GM12878 (cell line): ENCODE measurements around the gene ZNF385A. TPM values are rescaled to one million over a fixed set of nuclear protein-coding genes. Genes with fewer than 3 reads are reported as not detected.

Experiments used
- ATAC-seq: fragments of 200-7000 bp; cut with Tn5 transposase; 3 replicates; pipeline ENCODE4 v1.9.1; 2020; ENCODE audit warnings: mild to moderate bottlenecking, moderate library complexity
- BruUV-seq: library from RNA; stranded (reverse); fragments of 400-500 nt; replicated peaks from 2 replicates; lab custom pipeline; 2021; lab: Mats Ljungman, UMichigan
- CTCF ChIA-PET: fragments of 300-600 bp; sonication (Branson Sonifier 250); formaldehyde crosslinking; extraction: SDS; loops from one replicate; lab custom pipeline; 2021; ENCODE audit warnings: inconsistent platforms; lab: Yijun Ruan, JAX
- POLR2A ChIA-PET: fragments of 350-600 bp; formaldehyde crosslinking; extraction: SDS; loops from one replicate; lab custom pipeline; 2021; ENCODE audit warnings: inconsistent platforms; lab: Charles Lee
- RAD21 ChIA-PET: fragments of 300-600 bp; sonication (Branson Sonifier 250); formaldehyde crosslinking; loops from one replicate; lab custom pipeline; 2023; ENCODE audit warnings: antibody characterized with exemption; ENCODE audit not compliant: unreplicated experiment; lab: Charles Lee
- SMC1A ChIA-PET: fragments of 300-600 bp; sonication (Branson Sonifier 250); formaldehyde crosslinking; loops from one replicate; lab custom pipeline; 2023; ENCODE audit not compliant: unreplicated experiment, uncharacterized antibody; lab: Charles Lee
- DNase-seq: peaks from one replicate; pipeline ENCODE4 v3.0.0-alpha.2; 2011; ENCODE audit warnings: low read depth, low spot score
- FAIRE-seq: peaks from 3 replicates; lab custom pipeline; 2011; peaks lifted over from hg19 to GRCh38; lab: Jason Lieb, UNC
- H2AFZ ChIP-seq: 2 replicates; pipeline ENCODE4 v1.6.0; 2011; ENCODE audit warnings: low read depth, low read length, control low read depth; ENCODE audit not compliant: control insufficient read depth
- H3K27ac ChIP-seq: 2 replicates; pipeline ENCODE4 v1.5.1; 2011; ENCODE audit warnings: control low read depth; ENCODE audit not compliant: control insufficient read depth, insufficient read depth
- H3K27me3 ChIP-seq, 2 experiments: replicated peaks in 1 of 2; 2 replicates each; pipeline versions ENCODE4 v1.6.0 to v1.6.1; 2011; ENCODE audit warnings: low read length in 1 of 2; ENCODE audit not compliant: control insufficient read depth in 2 of 2, insufficient read depth in 2 of 2
- H3K36me3 ChIP-seq, 2 experiments: 2 replicates each; pipeline ENCODE4 v1.5.1; 2011; ENCODE audit warnings: low read length in 1 of 2; ENCODE audit not compliant: control insufficient read depth in 2 of 2, insufficient read depth in 2 of 2
- H3K4me1 ChIP-seq: 2 replicates; pipeline ENCODE4 v1.6.1; 2011; ENCODE audit warnings: mild to moderate bottlenecking, low read length, moderate library complexity, mixed read lengths; ENCODE audit not compliant: control insufficient read depth, insufficient read depth
- H3K4me2 ChIP-seq: 2 replicates; pipeline ENCODE4 v1.6.0; 2011; ENCODE audit warnings: control low read depth; ENCODE audit not compliant: control insufficient read depth, insufficient read depth
- H3K4me3 ChIP-seq: fragments of 200-600 bp; sonication (generic); 2 replicates; pipeline ENCODE4 v1.5.1; 2016
- H3K79me2 ChIP-seq: 2 replicates; pipeline ENCODE4 v1.6.0; 2011; ENCODE audit warnings: low read length; ENCODE audit not compliant: control insufficient read depth, insufficient read depth
- H3K9ac ChIP-seq: 2 replicates; pipeline ENCODE4 v1.8.0; 2011; ENCODE audit warnings: low read length, control low read depth, mixed read lengths; ENCODE audit not compliant: control insufficient read depth, insufficient read depth
- H3K9me3 ChIP-seq: replicated peaks from 3 replicates; pipeline ENCODE4 v1.5.1; 2011; ENCODE audit warnings: mild to moderate bottlenecking, low read length; ENCODE audit not compliant: control insufficient read depth, insufficient read depth
- H4K20me1 ChIP-seq: 2 replicates; pipeline ENCODE4 v1.6.0; 2011; ENCODE audit not compliant: control insufficient read depth, insufficient read depth
- E2F4 ChIP-seq: IDR thresholded peaks from 2 replicates; pipeline ENCODE4 v1.6.1; 2012; ENCODE audit warnings: low read depth, low read length, improper control_type of control experiment
- ELK1 ChIP-seq: IDR thresholded peaks from 2 replicates; pipeline ENCODE4 v1.6.1; 2012; ENCODE audit warnings: low read depth, low read length, improper control_type of control experiment
- FOXM1 ChIP-seq: IDR thresholded peaks from 2 replicates; pipeline ENCODE4 v1.6.1; 2012; ENCODE audit warnings: low read depth, mild to moderate bottlenecking, inconsistent platforms, low read length, moderate library complexity
- KLF5 ChIP-seq: fragments of 450-650 bp; IDR thresholded peaks from 2 replicates; pipeline ENCODE4 v1.6.1; 2014; ENCODE audit warnings: mild to moderate bottlenecking; ENCODE audit not compliant: partially characterized antibody
- LARP7 ChIP-seq: fragments of 450-650 bp; IDR thresholded peaks from 2 replicates; pipeline ENCODE4 v1.6.1; 2017; ENCODE audit warnings: mild to moderate bottlenecking
- RCOR1 ChIP-seq: conservative IDR thresholded peaks from 2 replicates; pipeline ENCODE4 v1.6.1; 2012; ENCODE audit warnings: low read depth, low read length, improper control_type of control experiment
- SIN3A ChIP-seq: IDR thresholded peaks from 2 replicates; pipeline ENCODE4 v1.6.1; 2012; ENCODE audit warnings: low read depth, low read length, improper control_type of control experiment
- SIX5 ChIP-seq: IDR thresholded peaks from 2 replicates; pipeline ENCODE4 v1.6.1; 2011; ENCODE audit warnings: mild to moderate bottlenecking, low read depth, low read length, moderate library complexity; ENCODE audit not compliant: severe bottlenecking
- SREBF2 ChIP-seq: IDR thresholded peaks from 2 replicates; pipeline ENCODE4 v1.6.1; 2012; ENCODE audit warnings: mild to moderate bottlenecking, low read length
- WGBS: methylation state at CpG from one replicate; pipeline ENCODE4 v1.1.6; 2016; ENCODE audit warnings: low lambda C conversion rate; ENCODE audit not compliant: insufficient replicate concordance, insufficient coverage; ENCODE audit errors: missing lambda C conversion rate; 5-methylcytosine and 5-hydroxymethylcytosine counted together
- in situ Hi-C: fragments of 300-500 bp; cut with MboI; formaldehyde crosslinking; loops from 9 replicates; pipeline ENCODE4 v1.14.3; 2018; ENCODE audit warnings: mixed read lengths
- intact Hi-C: fragments of 100-400 bp; cut with micrococcal nuclease; formaldehyde crosslinking; loops from one replicate; pipeline ENCODE4 v1.14.2; 2022; ENCODE audit not compliant: unreplicated experiment
- polyA plus RNA-seq, 11 experiments: library from polyadenylated mRNA; depleted of rRNA in 4 of 11; unstranded in 6 of 11; stranded (reverse) in 5 of 11; fragments of >200 nt; fragmentation: Nextera tagmentation in 4 of 11; fragmentation: Illumina TruSeq in 1 of 11; extraction: Ambion mirVana in 4 of 11; extraction: Trizol in 1 of 11; gene quantifications; 1 replicate in 1 of 11; 2 replicates in 10 of 11; pipeline versions ENCODE4 v1.2.1 to v1.2.3, GENCODE V29; 2011 to 2016; ENCODE audit warnings: inconsistent platforms in 2 of 11, missing spikeins in 2 of 11, low read depth in 1 of 11
- total RNA-seq, 4 experiments: library from RNA; depleted of rRNA in 3 of 4; stranded (reverse); fragments of >200 nt in 3 of 4; fragmentation: Illumina TruSeq in 1 of 4; extraction: Trizol in 1 of 4; gene quantifications; 2 replicates each; pipeline versions ENCODE4 v1.2.1 to v1.2.3, GENCODE V29; 2013 to 2021

The ZNF385A gene
- total and polyA plus RNA-seq, 10 of the 15 experiments (the other 5 are each of a cell fraction or from before 2014, with no cell fraction given), result 0.26 to 26.1 (median 4.9) TPM

GRCh38 chr12:54389607-54390175, 5.2 kb upstream of the ZNF385A start:
- no peak for DNase-seq
- WGBS, result 78% methylated on average over 5 of the region's 5 CpGs
- ChIA-PET RAD21 (no interaction called here), POLR2A (no interaction called here), SMC1A (no interaction called here), CTCF (interaction anchor here (0.8 kb wide), 1 partner anchor 49 kb away, joined by 4 read pairs; no protein-coding TSS in a partner anchor)
- H3K4me2 ChIP-seq, result peak overlapping the region; percentile 8; the same call in 1 of the 2 replicates
- FAIRE-seq, result no peak
- no peaks in the 10 kb centered on the region for H3K36me3 ChIP-seq
- TF ChIP-seq E2F4 (no peak), ELK1 (no peak), LARP7 (no peak), RCOR1 (no peak), SIX5 (no peak), KLF5 (no peak), SIN3A (no peak), SREBF2 (no peak), FOXM1 (no peak)
- peaks cover 9% of the 10 kb centered on the region for H3K4me1 ChIP-seq
- no peaks in the 10 kb centered on the region for H4K20me1 ChIP-seq
- H3K9ac ChIP-seq, result no peak overlapping the region; the same call in 1 of the 2 replicates
- no peak overlapping the region for H3K4me3 ChIP-seq
- in situ Hi-C loops (no loop called here), intact Hi-C loops (no loop called here)
- H3K9me3 ChIP-seq, result no peaks in the 10 kb centered on the region
- H2AFZ ChIP-seq, result no peak overlapping the region
- H3K27me3 ChIP-seq, result no peaks in the 10 kb centered on the region
- TSS peak; percentile 50 for BruUV-seq
- no peaks in the 10 kb centered on the region for H3K79me2 ChIP-seq
- H3K27ac ChIP-seq, result no peak overlapping the region
- ATAC-seq, result no peak
